H1 (cell line): ENCODE results near the gene JOSD1. TPM values are rescaled to one million over a fixed set of nuclear protein-coding genes. Genes with fewer than 3 reads are reported as not detected.

Experiments
- CTCF ChIA-PET: fragments of 300-600 bp; sonication (Branson Sonifier 250); formaldehyde crosslinking; loops from one replicate; lab custom pipeline; 2021; ENCODE audit not compliant: partially characterized antibody; lab: Charles Lee
- POLR2A ChIA-PET: fragments of 300-600 bp; sonication (Branson Sonifier 250); formaldehyde crosslinking; loops from one replicate; lab custom pipeline; 2021; ENCODE audit warnings: inconsistent platforms; ENCODE audit not compliant: partially characterized antibody; lab: Charles Lee
- DNase-seq, 2 experiments: peaks; one replicate each; pipeline versions ENCODE4 v3.0.0 to v3.0.0-alpha.2; 2010 to 2022; ENCODE audit warnings: low spot score in 2 of 2, low read depth in 1 of 2, mixed read lengths in 1 of 2
- FAIRE-seq: peaks from 2 replicates; lab custom pipeline; 2011; peaks lifted over from hg19 to GRCh38; lab: Jason Lieb, UNC
- H2AFZ ChIP-seq: 2 replicates; pipeline ENCODE4 v1.8.1; 2012; ENCODE audit warnings: low read length, inconsistent platforms
- H2AK5ac ChIP-seq: 2 replicates; pipeline ENCODE4 v1.6.1; 2013; ENCODE audit warnings: low read depth, low read length
- H2BK120ac ChIP-seq: replicated peaks from 2 replicates; pipeline ENCODE3; 2013; ENCODE audit warnings: low read depth, low read length, inconsistent platforms
- H2BK12ac ChIP-seq: 2 replicates; pipeline ENCODE4 v1.6.1; 2013; ENCODE audit warnings: low read depth, low read length
- H2BK15ac ChIP-seq: 2 replicates; pipeline ENCODE4 v1.6.1; 2013; ENCODE audit warnings: low read length
- H2BK20ac ChIP-seq: 2 replicates; pipeline ENCODE4 v1.6.1; 2013; ENCODE audit warnings: low read length
- H2BK5ac ChIP-seq: 2 replicates; pipeline ENCODE4 v1.6.1; 2013; ENCODE audit warnings: low read depth, low read length
- H3K14ac ChIP-seq: 2 replicates; pipeline ENCODE4 v1.6.1; 2013; ENCODE audit warnings: inconsistent platforms; ENCODE audit not compliant: insufficient read length
- H3K18ac ChIP-seq: 2 replicates; pipeline ENCODE4 v1.6.1; 2013; ENCODE audit warnings: low read length; ENCODE audit errors: extremely low read depth
- H3K23ac ChIP-seq: 2 replicates; pipeline ENCODE4 v1.6.1; 2013; ENCODE audit warnings: inconsistent platforms; ENCODE audit not compliant: insufficient read length
- H3K23me2 ChIP-seq: 2 replicates; pipeline ENCODE4 v1.6.1; 2013; ENCODE audit warnings: low read depth, low read length
- H3K27ac ChIP-seq: 2 replicates; pipeline ENCODE4 v1.6.1; 2011; ENCODE audit warnings: low read depth, low read length, inconsistent platforms
- H3K27me3 ChIP-seq, 4 experiments: replicated peaks in 1 of 4; 1 replicate in 1 of 4; 2 replicates in 3 of 4; pipeline versions ENCODE4 v1.6.1 to v1.8.1; 2011 to 2013; ENCODE audit warnings: low read length in 3 of 4, mild to moderate bottlenecking in 3 of 4, inconsistent platforms in 2 of 4, mixed read lengths in 2 of 4, moderate library complexity in 1 of 4; ENCODE audit not compliant: control insufficient read depth in 3 of 4, insufficient read depth in 3 of 4; ENCODE audit errors: extremely low read depth in 1 of 4
- H3K36me3 ChIP-seq, 4 experiments: 2 replicates each; pipeline versions ENCODE4 v1.6.1 to v1.8.1; 2011 to 2013; ENCODE audit warnings: mild to moderate bottlenecking in 4 of 4, low read length in 3 of 4, moderate library complexity in 2 of 4, control low read depth in 1 of 4, inconsistent platforms in 1 of 4; ENCODE audit not compliant: insufficient read depth in 4 of 4, control insufficient read depth in 2 of 4
- H3K4ac ChIP-seq: replicated peaks from 2 replicates; pipeline ENCODE3; 2013; ENCODE audit warnings: low read length, low read depth, mixed read lengths, inconsistent platforms; ENCODE audit not compliant: insufficient read length
- H3K4me1 ChIP-seq, 4 experiments: replicated peaks in 1 of 4; 1 replicate in 1 of 4; 2 replicates in 3 of 4; pipeline versions ENCODE4 v1.6.1 to v1.8.1; 2011 to 2013; ENCODE audit warnings: low read length in 3 of 4, inconsistent platforms in 2 of 4, mixed read lengths in 1 of 4; ENCODE audit not compliant: insufficient read depth in 4 of 4, control insufficient read depth in 3 of 4
- H3K4me2 ChIP-seq, 2 experiments: 2 replicates each; pipeline versions ENCODE4 v1.6.1 to v1.8.1; 2011 to 2013; ENCODE audit warnings: low read depth in 2 of 2, low read length in 2 of 2, control low read depth in 1 of 2, inconsistent platforms in 1 of 2, mild to moderate bottlenecking in 1 of 2; ENCODE audit not compliant: insufficient read depth in 1 of 2
- H3K4me3 ChIP-seq, 4 experiments: fragments of 200-600, 300-600 bp in 1 of 4; sonication (generic), shearing (Covaris generic), sonication (Bioruptor Twin) in 1 of 4; 2 replicates each; pipeline versions ENCODE4 v1.5.1 to v1.8.1; 2011 to 2016; ENCODE audit warnings: low read length in 4 of 4, low read depth in 3 of 4, control low read depth in 2 of 4, inconsistent platforms in 2 of 4, mild to moderate bottlenecking in 2 of 4, mixed read lengths in 1 of 4, moderate library complexity in 1 of 4; ENCODE audit not compliant: insufficient read depth in 2 of 4; ENCODE audit errors: extremely low read depth in 1 of 4
- H3K56ac ChIP-seq: replicated peaks from 2 replicates; pipeline ENCODE3; 2013; ENCODE audit warnings: low read depth, mild to moderate bottlenecking, mixed read lengths, low read length, inconsistent platforms; ENCODE audit not compliant: insufficient read length
- H3K79me1 ChIP-seq: 2 replicates; pipeline ENCODE4 v1.6.1; 2013; ENCODE audit warnings: low read depth, low read length, control low read depth
- H3K79me2 ChIP-seq, 2 experiments: 2 replicates each; pipeline versions ENCODE4 v1.6.1 to v1.8.1; 2012 to 2013; ENCODE audit warnings: low read length in 2 of 2, mild to moderate bottlenecking in 2 of 2, inconsistent platforms in 1 of 2; ENCODE audit not compliant: insufficient read depth in 2 of 2, control insufficient read depth in 1 of 2
- H3K9ac ChIP-seq, 4 experiments: replicated peaks in 1 of 4; 1 replicate in 1 of 4; 2 replicates in 3 of 4; pipeline versions ENCODE4 v1.6.1 to v1.8.1; 2011 to 2013; ENCODE audit warnings: low read depth in 3 of 4, low read length in 3 of 4, control low read depth in 2 of 4, mild to moderate bottlenecking in 2 of 4, moderate library complexity in 2 of 4, inconsistent platforms in 1 of 4; ENCODE audit errors: extremely low read depth in 1 of 4
- H3K9me3 ChIP-seq, 2 experiments: 2 replicates each; pipeline versions ENCODE4 v1.6.1 to v1.8.1; 2012 to 2013; ENCODE audit warnings: mild to moderate bottlenecking in 2 of 2, moderate library complexity in 2 of 2, control low read depth in 1 of 2, inconsistent platforms in 1 of 2, low read depth in 1 of 2, low read length in 1 of 2, mixed read lengths in 1 of 2; ENCODE audit not compliant: insufficient read depth in 2 of 2
- H4K20me1 ChIP-seq, 2 experiments: replicated peaks in 1 of 2; 2 replicates each; pipeline versions ENCODE3 to v1.8.1; 2011 to 2013; ENCODE audit warnings: inconsistent platforms in 2 of 2, low read length in 2 of 2, mild to moderate bottlenecking in 1 of 2; ENCODE audit not compliant: insufficient read depth in 2 of 2, control insufficient read depth in 1 of 2
- H4K5ac ChIP-seq: 2 replicates; pipeline ENCODE4 v1.6.1; 2013; ENCODE audit warnings: low read length, low read depth, mixed read lengths, inconsistent platforms; ENCODE audit not compliant: insufficient read length
- H4K8ac ChIP-seq: 2 replicates; pipeline ENCODE4 v1.8.0; 2013; ENCODE audit warnings: mild to moderate bottlenecking, moderate library complexity, low read length, inconsistent platforms; ENCODE audit not compliant: insufficient read depth; ENCODE audit errors: extremely low read depth
- H4K91ac ChIP-seq: replicated peaks from 2 replicates; pipeline ENCODE3; 2013; ENCODE audit warnings: low read length, mixed read lengths, inconsistent platforms; ENCODE audit not compliant: insufficient read length
- EGR1 ChIP-seq: IDR thresholded peaks from 2 replicates; pipeline ENCODE4 v1.6.1; 2011; ENCODE audit warnings: low read depth, low read length, borderline replicate concordance
- NRF1 ChIP-seq: IDR thresholded peaks from 2 replicates; pipeline ENCODE4 v1.6.1; 2011; ENCODE audit warnings: mild to moderate bottlenecking, low read depth, low read length, improper control_type of control experiment
- PHF8 ChIP-seq: fragments of 200-600 bp; sonication (generic); conservative IDR thresholded peaks from 2 replicates; pipeline ENCODE4 v1.7.1; 2012; ENCODE audit warnings: low read depth, mild to moderate bottlenecking, inconsistent platforms, low read length, moderate library complexity
- SIN3A ChIP-seq, 2 experiments: IDR thresholded peaks in 1 of 2; conservative IDR thresholded peaks in 1 of 2; 2 replicates each; pipeline ENCODE4 v1.6.1; 2011 to 2012; ENCODE audit warnings: low read length in 2 of 2, improper control_type of control experiment in 1 of 2, low read depth in 1 of 2, mild to moderate bottlenecking in 1 of 2
- SIRT6 ChIP-seq: IDR thresholded peaks from one replicate; pipeline ENCODE4 v1.7.1; 2012; ENCODE audit warnings: low read length, inconsistent platforms
- TAF7 ChIP-seq: optimal IDR thresholded peaks from 2 replicates; pipeline ENCODE3; 2011; ENCODE audit warnings: low read depth, mild to moderate bottlenecking, inconsistent platforms, low read length, moderate library complexity, borderline replicate concordance
- TCF12 ChIP-seq: IDR thresholded peaks from 2 replicates; pipeline ENCODE4 v1.6.1; 2011; ENCODE audit warnings: low read depth, mild to moderate bottlenecking, low read length
- TEAD4 ChIP-seq: IDR thresholded peaks from 2 replicates; pipeline ENCODE4 v1.6.1; 2012; ENCODE audit warnings: low read depth, low read length, inconsistent platforms, mixed read lengths
- WGBS, 2 experiments: shearing (Covaris generic) in 1 of 2; methylation state at CpG; one replicate each; pipeline versions ENCODE4 v1.1.6 to v1.1.7; 2013 to 2015; ENCODE audit warnings: low lambda C conversion rate in 2 of 2, mixed read lengths in 2 of 2, inconsistent platforms in 1 of 2, low coverage in 1 of 2, missing lambda C conversion rate in 1 of 2; ENCODE audit not compliant: insufficient replicate concordance in 2 of 2, insufficient coverage in 1 of 2, insufficient read length in 1 of 2; ENCODE audit errors: extremely low coverage in 1 of 2, missing lambda C conversion rate in 1 of 2; 5-methylcytosine and 5-hydroxymethylcytosine counted together
- polyA plus RNA-seq, 7 experiments: library from polyadenylated mRNA; depleted of rRNA in 3 of 7; stranded (reverse) in 5 of 7; unstranded in 2 of 7; fragments of >200 nt in 5 of 7; fragments of 200-250 nt in 2 of 7; gene quantifications; 1 replicate in 5 of 7; 2 replicates in 1 of 7; 4 replicates in 1 of 7; pipeline versions ENCODE4 v1.2.1 to v1.2.3, GENCODE V29; 2011 to 2013; ENCODE audit warnings: missing spikeins in 2 of 7, mixed read lengths in 2 of 7
- total RNA-seq: library from RNA; stranded (reverse); fragmentation: NEBNext Ultra II Directional; extraction: Animal tissue kit (Norgen Biotek cat#: 25700); gene quantifications from 2 replicates; pipeline ENCODE4 v1.2.1, GENCODE V29; 2021

The JOSD1 gene
- total and polyA plus RNA-seq, 2 of the 8 experiments (the other 6 are each of a cell fraction or from before 2014, with no cell fraction given) = 18.4 to 20.2 TPM

DNA sequence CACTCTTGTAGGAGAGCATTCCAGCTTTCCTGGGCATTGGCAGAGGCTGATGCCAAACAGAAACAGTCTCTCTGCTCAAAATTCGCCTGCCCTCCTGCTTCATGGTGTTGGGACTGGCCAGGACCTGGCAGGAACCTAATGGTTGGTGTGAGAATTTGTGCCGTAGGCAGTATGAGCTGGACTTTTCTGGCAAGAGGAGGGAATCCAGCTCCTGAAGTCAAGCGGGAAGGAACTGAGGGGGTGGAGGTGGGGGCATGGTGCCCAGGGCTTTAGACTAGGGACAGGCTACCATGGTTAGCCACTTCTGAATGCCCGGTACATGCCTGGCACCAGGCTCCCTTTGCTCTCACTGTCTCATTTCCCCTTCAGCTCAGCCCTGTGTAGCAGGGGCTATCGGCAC is 25.9 kb downstream of the JOSD1 start:
- Histone ChIP-seq H3K27ac (no peak overlapping the region), H3K27me3 (no peaks in the 10 kb centered on the region), H3K4me3 (no peak overlapping the region), H3K14ac (no peak overlapping the region), H2AFZ (no peak overlapping the region), H3K23me2 (no peaks in the 10 kb centered on the region), H4K20me1 (peaks cover 0 to 2% of the 10 kb centered on the region in 2 experiments), H3K79me1 (no peaks in the 10 kb centered on the region), H3K56ac (no peak overlapping the region), H4K5ac (no peak overlapping the region), H3K4me2 (no peak overlapping the region), H2BK5ac (no peak overlapping the region), H3K18ac (no peak overlapping the region), H3K23ac (no peak overlapping the region), H2AK5ac (no peak overlapping the region), H3K36me3 (peaks cover 0 to 6% (median 0%) of the 10 kb centered on the region in 4 experiments; a peak in 3 of 8 replicates), H2BK20ac (no peak overlapping the region), H3K79me2 (no peaks in the 10 kb centered on the region), H3K4ac (no peak overlapping the region), H3K4me1 (no peaks in the 10 kb centered on the region), H2BK15ac (no peak overlapping the region), H4K8ac (no peak overlapping the region), H3K9ac (no peak overlapping the region), H4K91ac (no peak overlapping the region), H2BK12ac (no peak overlapping the region), H2BK120ac (no peak overlapping the region), H3K9me3 (no peaks in the 10 kb centered on the region)
- TF ChIP-seq TAF7 (no peak), TEAD4 (no peak), TCF12 (no peak), SIN3A (conservative IDR thresholded peaks at IDR 0.05 in 1 of 2, IDR thresholded peaks at IDR 0.05 in 1 of 2; ENCODE audit: low read depth in 1 of 2, low read length in 2 of 2) (no peak), SIRT6 (no peak), EGR1 (no peak), NRF1 (no peak), PHF8 (no peak)
- FAIRE-seq (no peak), DNase-seq (no peak)
- ChIA-PET CTCF (interaction anchor here (0.9 kb wide), 1 partner anchor 8 kb away, joined by 3 read pairs; no protein-coding TSS in a partner anchor), POLR2A (interaction anchor here (1.3 to 11.1 kb wide), 5 partner anchors 8 to 24 kb away, joined by 3 to 68 read pairs (median 3); partner anchors contain the start of gene TOMM22)
- WGBS, 2 experiments = 95% methylated on average over 5 of the region's 5 CpGs; no CpG with 5 or more reads in 1 of the 2 experiments
